Left renal cortex interstitium (tissue), 4 donors: ENCODE results near the gene ANKRD23. TPM values are rescaled to one million over a fixed set of nuclear protein-coding genes. Genes with fewer than 3 reads are reported as not detected.

Experiments
- DNase-seq, 4 donors: peaks; one replicate each; pipeline ENCODE4 v3.0.0-alpha.2; 2013; ENCODE audit warnings: low read depth in 4 of 4, low spot score in 2 of 4, missing footprints in 1 of 4
- polyA plus RNA-seq, 4 donors: library from polyadenylated mRNA; unstranded; fragments of 120-200 nt; gene quantifications; one replicate each; pipeline ENCODE4 v1.2.1, GENCODE V29; 2013; ENCODE audit not compliant: insufficient read length in 4 of 4

The ANKRD23 gene
- polyA plus RNA-seq, 4 donors: 2.4 to 7.3 (median 4.8) TPM

GRCh38 chr2:96839875-96840850, 3.7 kb downstream of the ANKRD23 start:
- no peak for DNase-seq

GRCh38 chr2:96839293-96839874, 4.4 kb downstream of the ANKRD23 start:
- DNase-seq: no peak

GRCh38 chr2:96838345-96839292, 5.2 kb downstream of the ANKRD23 start:
- DNase-seq: no peak

GRCh38 chr2:96837575-96837974, 6.2 kb downstream of the ANKRD23 start:
- DNase-seq: no peak

GRCh38 chr2:96835830-96836229, 8.0 kb downstream of the ANKRD23 start:
- no peak for DNase-seq

- no peak for DNase-seq
Measured at GRCh38 chr2:96832754-96833507, 10.9 kb downstream of the ANKRD23 start.

- DNase-seq: no peak
Measured at GRCh38 chr2:96832408-96832753, 11.4 kb downstream of the ANKRD23 start.

- DNase-seq: no peak
Measured at GRCh38 chr2:96831679-96832078, 12.1 kb downstream of the ANKRD23 start.

GRCh38 chr2:96830044-96830562, 13.7 kb downstream of the ANKRD23 start:
- DNase-seq: no peak

- DNase-seq: no peak
Measured at GRCh38 chr2:96828874-96829273, 14.9 kb downstream of the ANKRD23 start.

GRCh38 chr2:96828436-96828835, 15.4 kb downstream of the ANKRD23 start:
- DNase-seq: no peak

GRCh38 chr2:96826546-96827278, 17.1 kb downstream of the ANKRD23 start:
- no peak for DNase-seq

GRCh38 chr2:96825057-96825456, 18.8 kb downstream of the ANKRD23 start:
- DNase-seq: no peak

GRCh38 chr2:96824079-96824870, 19.5 kb downstream of the ANKRD23 start:
- no peak for DNase-seq

- no peak for DNase-seq
Measured at GRCh38 chr2:96823198-96823597, 20.6 kb downstream of the ANKRD23 start.

GRCh38 chr2:96822786-96823185, 21.0 kb downstream of the ANKRD23 start:
- DNase-seq: no peak

GRCh38 chr2:96821113-96821675, 22.6 kb downstream of the ANKRD23 start:
- DNase-seq: no peak

- DNase-seq: no peak
Measured at GRCh38 chr2:96819876-96820511, 23.8 kb downstream of the ANKRD23 start.
